Endothelial cell of umbilical vein (primary cell): ENCODE results near the gene NRXN3. TPM values are rescaled to one million over a fixed set of nuclear protein-coding genes. Genes with fewer than 3 reads are reported as not detected.

Source experiments
- BruUV-seq: library from RNA; stranded (reverse); fragments of 400-500 nt; replicated peaks from 2 replicates; lab custom pipeline; 2021; lab: Mats Ljungman, UMichigan
- CTCF ChIA-PET: fragments of 300-600, 350-600 bp; sonication (Branson Sonifier 250); formaldehyde crosslinking; loops from one replicate; lab custom pipeline; 2021; ENCODE audit warnings: antibody characterized with exemption, inconsistent platforms; lab: Charles Lee
- POLR2A ChIA-PET: fragments of 300-600, 350-600 bp; sonication (Branson Sonifier 250); formaldehyde crosslinking; loops from one replicate; lab custom pipeline; 2021; ENCODE audit warnings: antibody characterized with exemption, inconsistent platforms; lab: Charles Lee
- DNase-seq: peaks from one replicate; pipeline ENCODE4 v3.0.0-alpha.2; 2011; ENCODE audit warnings: low read depth, low spot score
- FAIRE-seq: peaks from 2 replicates; lab custom pipeline; 2011; peaks lifted over from hg19 to GRCh38; lab: Jason Lieb, UNC
- H2AFZ ChIP-seq: 2 replicates; pipeline ENCODE4 v1.6.0; 2012; ENCODE audit warnings: low read depth, low read length, control low read depth, inconsistent platforms
- H3K27ac ChIP-seq: 2 replicates; pipeline ENCODE4 v1.5.1; 2011; ENCODE audit warnings: low read depth, mild to moderate bottlenecking, control low read depth, low read length, moderate library complexity; ENCODE audit not compliant: insufficient read depth
- H3K27me3 ChIP-seq, 2 experiments: 2 replicates each; pipeline versions ENCODE4 v1.6.0 to v1.6.1; 2011; ENCODE audit warnings: low read length in 2 of 2, mixed read lengths in 1 of 2; ENCODE audit not compliant: control insufficient read depth in 2 of 2, insufficient read depth in 2 of 2
- H3K36me3 ChIP-seq, 2 experiments: 2 replicates in 1 of 2; 3 replicates in 1 of 2; pipeline ENCODE4 v1.5.1; 2011; ENCODE audit warnings: low read length in 2 of 2, mild to moderate bottlenecking in 1 of 2, moderate library complexity in 1 of 2; ENCODE audit not compliant: control insufficient read depth in 2 of 2, insufficient read depth in 2 of 2; ENCODE audit errors: extremely low read depth in 1 of 2
- H3K4me1 ChIP-seq: 3 replicates; pipeline ENCODE4 v1.5.1; 2011; ENCODE audit warnings: mild to moderate bottlenecking, low read length; ENCODE audit not compliant: control insufficient read depth, insufficient read depth; ENCODE audit errors: extremely low read depth
- H3K4me2 ChIP-seq: 2 replicates; pipeline ENCODE4 v1.6.1; 2011; ENCODE audit warnings: low read length, control low read depth, mixed read lengths; ENCODE audit not compliant: insufficient read depth
- H3K4me3 ChIP-seq, 3 experiments: fragments of 200-600 bp in 1 of 3; sonication (generic), shearing (Covaris generic) in 1 of 3; replicated peaks in 1 of 3; 2 replicates each; pipeline ENCODE4 v1.5.1; 2011 to 2016; ENCODE audit warnings: control low read depth in 3 of 3, low read length in 3 of 3, mild to moderate bottlenecking in 2 of 3, inconsistent platforms in 1 of 3, low read depth in 1 of 3, moderate library complexity in 1 of 3; ENCODE audit not compliant: insufficient read depth in 1 of 3
- H3K79me2 ChIP-seq: 2 replicates; pipeline ENCODE4 v1.6.0; 2012; ENCODE audit warnings: low read length, inconsistent platforms; ENCODE audit not compliant: control insufficient read depth, insufficient read depth
- H3K9ac ChIP-seq: replicated peaks from 2 replicates; pipeline ENCODE3; 2011; ENCODE audit warnings: low read length, control low read depth; ENCODE audit not compliant: insufficient read depth; ENCODE audit errors: extremely low read depth
- H3K9me1 ChIP-seq: replicated peaks from 3 replicates; pipeline ENCODE4 v1.6.0; 2011; ENCODE audit warnings: mild to moderate bottlenecking, low read length; ENCODE audit not compliant: control insufficient read depth, insufficient read depth; ENCODE audit errors: extremely low read depth
- H3K9me3 ChIP-seq: replicated peaks from 2 replicates; pipeline ENCODE4 v1.5.1; 2012; ENCODE audit warnings: low read length, inconsistent platforms; ENCODE audit not compliant: control insufficient read depth, insufficient read depth
- H4K20me1 ChIP-seq: replicated peaks from 2 replicates; pipeline ENCODE3; 2011; ENCODE audit warnings: mild to moderate bottlenecking, low read length; ENCODE audit not compliant: control insufficient read depth, insufficient read depth; ENCODE audit errors: extremely low read depth
- CTCF ChIP-seq, 2 donors: IDR thresholded peaks; 1 replicate in 1 of 2; 2 replicates in 1 of 2; pipeline ENCODE4 v1.5.1; 2011; ENCODE audit warnings: low read length in 2 of 2, mild to moderate bottlenecking in 2 of 2, moderate library complexity in 2 of 2, control low read depth in 1 of 2, inconsistent platforms in 1 of 2, low read depth in 1 of 2; ENCODE audit not compliant: insufficient read depth in 1 of 2; ENCODE audit errors: extremely low read depth in 1 of 2
- EZH2 ChIP-seq: IDR thresholded peaks from 2 replicates; pipeline ENCODE4 v1.6.1; 2012; ENCODE audit warnings: borderline replicate concordance, low read depth, mild to moderate bottlenecking, moderate library complexity, low read length, inconsistent platforms; ENCODE audit not compliant: severe bottlenecking
- FOS ChIP-seq: IDR thresholded peaks from 2 replicates; pipeline ENCODE4 v1.6.1; 2011; ENCODE audit warnings: mild to moderate bottlenecking, low read length, moderate library complexity, borderline replicate concordance; ENCODE audit not compliant: insufficient read depth
- GATA2 ChIP-seq: IDR thresholded peaks from 2 replicates; pipeline ENCODE4 v1.7.0; 2011; ENCODE audit warnings: low read depth, mild to moderate bottlenecking, moderate library complexity, mixed read lengths, low read length; ENCODE audit not compliant: insufficient read length, insufficient read depth
- MAX ChIP-seq: IDR thresholded peaks from 2 replicates; pipeline ENCODE4 v1.6.1; 2011; ENCODE audit not compliant: insufficient read depth, insufficient read length
- MYC ChIP-seq: IDR thresholded peaks from one replicate; pipeline ENCODE4 v1.6.1; 2011; ENCODE audit warnings: mild to moderate bottlenecking, low read depth, low read length
- POLR2A ChIP-seq: IDR thresholded peaks from 2 replicates; pipeline ENCODE4 v1.6.1; 2012; ENCODE audit warnings: low read depth, mild to moderate bottlenecking, control low read depth, low read length
- dilution Hi-C: fragments of 300-500 bp; cut with MboI; formaldehyde crosslinking; loops from one replicate; pipeline ENCODE4 v1.15.0; 2019; ENCODE audit warnings: low sequenced_read_pairs; ENCODE audit not compliant: extremely low pct_ligation_motif_present
- intact Hi-C: fragments of 100-400 bp; cut with micrococcal nuclease; formaldehyde crosslinking; loops from one replicate; pipeline ENCODE4 v1.10.0; 2022
- polyA plus RNA-seq, 4 experiments: library from polyadenylated mRNA; depleted of rRNA in 3 of 4; stranded (reverse) in 3 of 4; unstranded in 1 of 4; fragments of >200 nt; gene quantifications; 2 replicates each; pipeline versions ENCODE4 v1.2.1 to v1.2.3, GENCODE V29; 2011 to 2012; ENCODE audit warnings: missing spikeins in 1 of 4
- total RNA-seq: library from RNA; stranded (reverse); gene quantifications from 2 replicates; pipeline ENCODE4 v1.2.3, GENCODE V29; 2021

Gene NRXN3
- total and polyA plus RNA-seq, 2 donors (not counting 3 experiments of a cell fraction or from before 2014, with no cell fraction given): 0.72 to 4.2 TPM

GRCh38 chr14:79551523-79551922, 1381.3 kb downstream of the NRXN3 start:
- no peaks in the 10 kb centered on the region for H3K27me3 ChIP-seq
- no peak overlapping the region for H2AFZ ChIP-seq
- H3K4me1 ChIP-seq: no peaks in the 10 kb centered on the region
- no TSS peak for BruUV-seq
- no peak overlapping the region for H3K27ac ChIP-seq
- dilution Hi-C loops: no loop called here
- H3K9me1 ChIP-seq: no peaks in the 10 kb centered on the region
- no peak overlapping the region for H3K4me2 ChIP-seq
- intact Hi-C loops: no loop called here
- no peaks in the 10 kb centered on the region for H3K9me3 ChIP-seq
- no peaks in the 10 kb centered on the region for H3K79me2 ChIP-seq
- no peaks in the 10 kb centered on the region for H3K36me3 ChIP-seq
- DNase-seq: no peak
- ChIA-PET POLR2A (no interaction called here), CTCF (no interaction called here)
- FAIRE-seq: no peak
- no peak for TF ChIP-seq POLR2A
- TF ChIP-seq CTCF (IDR thresholded peaks at IDR 0.05; ENCODE audit: extremely low read depth in 1 of 2, insufficient read depth in 1 of 2, low read depth in 1 of 2, low read length in 2 of 2): no peak
- no peak for TF ChIP-seq EZH2
- no peak for TF ChIP-seq FOS
- no peak for TF ChIP-seq MYC
- no peak for TF ChIP-seq GATA2
- no peak for TF ChIP-seq MAX
- H3K9ac ChIP-seq: no peak overlapping the region
- H4K20me1 ChIP-seq: no peaks in the 10 kb centered on the region
- no peak overlapping the region for H3K4me3 ChIP-seq
